ENCODE results near the gene SFT2D2. TPM values are rescaled to one million over a fixed set of nuclear protein-coding genes. Genes with fewer than 3 reads are reported as not detected.
"Not testable (repeated sequence)": the region's sequence is repeated elsewhere in the genome, so short reads cannot be mapped to it uniquely, and the experiment has no call there.

SFT2D2 gene
- total RNA-seq, 1 donor from 2014 or later = 30.5 TPM

DNA sequence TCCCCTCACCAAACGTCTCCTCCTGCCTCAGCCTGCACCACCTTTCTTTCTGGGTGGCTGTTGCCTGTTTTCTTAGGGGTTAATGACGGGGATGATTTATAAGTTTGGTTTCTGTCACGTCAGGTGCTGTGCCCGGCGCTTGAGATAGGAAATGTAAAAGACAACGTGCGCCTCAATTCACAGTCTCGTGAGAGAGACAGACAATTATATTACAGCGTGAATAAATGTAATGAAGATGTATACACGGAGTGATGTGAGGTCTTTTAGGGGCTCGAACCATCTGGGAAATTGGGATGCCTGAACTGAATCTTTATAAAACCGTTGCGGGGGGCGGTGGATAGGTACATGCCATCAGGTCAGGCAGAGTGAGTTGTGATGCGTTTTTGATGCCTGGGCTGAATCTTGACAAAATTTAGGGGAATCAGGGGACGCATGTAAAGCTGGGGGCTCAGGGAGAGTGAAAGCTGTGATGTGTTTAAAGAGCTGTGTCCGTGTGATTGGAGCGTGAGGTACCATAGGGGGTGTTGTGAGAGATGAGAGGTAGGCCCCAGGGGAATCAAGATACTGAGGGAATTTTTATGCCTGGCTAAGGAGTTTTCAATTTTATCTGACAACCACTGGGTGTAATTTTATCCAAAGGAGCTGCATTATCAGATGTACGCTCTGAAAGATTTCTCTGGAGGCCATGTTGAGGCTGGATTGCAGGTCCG, 46.2 kb upstream of the SFT2D2 start:
- H4K20me1 ChIP-seq (ENCODE audit: low read depth) = no peaks in the 10 kb centered on the region
- Mint-ChIP-seq H3K4me3 (no peak overlapping the region), H3K4me1 (no peaks in the 10 kb centered on the region), H3K27ac (no peak overlapping the region), H3K36me3 (no peaks in the 10 kb centered on the region), H3K9me3 (peaks cover 2% of the 10 kb centered on the region), H3K27me3 (ENCODE audit: insufficient read depth, low read depth) (peaks cover 7% of the 10 kb centered on the region)
- H3F3A ChIP-seq (ENCODE audit: low read depth) = peaks cover 18% of the 10 kb centered on the region
- no peaks in the 10 kb centered on the region for H3K27me3 ChIP-seq
- DNase-seq (ENCODE audit: low spot score) = peak; percentile 13
- H3K4me3 ChIP-seq = peak overlapping the region; percentile 67
- H3K36me3 ChIP-seq = no peaks in the 10 kb centered on the region
- H3K9me3 ChIP-seq (ENCODE audit: low read depth) = no peaks in the 10 kb centered on the region
- H3K79me2 ChIP-seq (ENCODE audit: low read depth) = peaks cover 43% of the 10 kb centered on the region
- peak overlapping the region; percentile 87 for H3K27ac ChIP-seq
- peak overlapping the region; percentile 63 for H3K9ac ChIP-seq
- TF ChIP-seq EZH2 (IDR thresholded peaks at IDR 0.05) = no peak
- TF ChIP-seq, protein P1, sequence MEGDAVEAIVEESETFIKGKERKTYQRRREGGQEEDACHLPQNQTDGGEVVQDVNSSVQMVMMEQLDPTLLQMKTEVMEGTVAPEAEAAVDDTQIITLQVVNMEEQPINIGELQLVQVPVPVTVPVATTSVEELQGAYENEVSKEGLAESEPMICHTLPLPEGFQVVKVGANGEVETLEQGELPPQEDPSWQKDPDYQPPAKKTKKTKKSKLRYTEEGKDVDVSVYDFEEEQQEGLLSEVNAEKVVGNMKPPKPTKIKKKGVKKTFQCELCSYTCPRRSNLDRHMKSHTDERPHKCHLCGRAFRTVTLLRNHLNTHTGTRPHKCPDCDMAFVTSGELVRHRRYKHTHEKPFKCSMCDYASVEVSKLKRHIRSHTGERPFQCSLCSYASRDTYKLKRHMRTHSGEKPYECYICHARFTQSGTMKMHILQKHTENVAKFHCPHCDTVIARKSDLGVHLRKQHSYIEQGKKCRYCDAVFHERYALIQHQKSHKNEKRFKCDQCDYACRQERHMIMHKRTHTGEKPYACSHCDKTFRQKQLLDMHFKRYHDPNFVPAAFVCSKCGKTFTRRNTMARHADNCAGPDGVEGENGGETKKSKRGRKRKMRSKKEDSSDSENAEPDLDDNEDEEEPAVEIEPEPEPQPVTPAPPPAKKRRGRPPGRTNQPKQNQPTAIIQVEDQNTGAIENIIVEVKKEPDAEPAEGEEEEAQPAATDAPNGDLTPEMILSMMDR (IDR thresholded peaks at IDR 0.05) = no peak
- TF ChIP-seq EZH2phosphoT487 (IDR thresholded peaks at IDR 0.05) = no peak
- peaks cover 9% of the 10 kb centered on the region for H3K4me1 ChIP-seq
- peak overlapping the region; percentile 92 for H3K4me2 ChIP-seq
- H2AFZ ChIP-seq (replicated peaks) = peak overlapping the region; percentile 94

DNA sequence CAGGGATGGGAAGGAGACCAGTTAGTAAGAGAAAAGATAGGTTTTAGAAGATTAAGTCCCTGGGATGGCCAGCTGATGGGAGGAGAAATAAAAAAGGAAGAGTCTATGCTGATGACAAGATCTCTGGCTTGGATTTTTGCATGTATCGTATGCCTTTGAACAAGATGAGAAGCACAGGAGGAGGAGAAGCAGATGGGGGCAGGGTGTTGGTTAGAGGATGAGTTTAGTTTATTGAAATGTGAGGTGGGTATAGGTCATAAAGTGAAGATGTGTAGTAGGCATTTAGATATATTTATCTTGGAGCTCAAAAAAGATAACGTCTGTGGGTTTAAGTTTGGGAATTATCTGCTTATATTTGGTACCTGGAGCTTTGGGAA, 45.7 kb upstream of the SFT2D2 start:
- Histone ChIP-seq H3K27me3 (no peaks in the 10 kb centered on the region), H3K36me3 (no peaks in the 10 kb centered on the region), H4K20me1 (ENCODE audit: low read depth) (no peaks in the 10 kb centered on the region), H3K79me2 (ENCODE audit: low read depth) (peaks cover 43% of the 10 kb centered on the region), H3K27ac (no peak overlapping the region), H3K9me3 (ENCODE audit: low read depth) (no peaks in the 10 kb centered on the region), H3K4me2 (peak overlapping the region; percentile 92), H3K4me1 (peaks cover 9% of the 10 kb centered on the region), H3F3A (ENCODE audit: low read depth) (peaks cover 18% of the 10 kb centered on the region), H3K9ac (peak overlapping the region; percentile 63), H2AFZ (replicated peaks) (peak overlapping the region; percentile 94), H3K4me3 (peak overlapping the region; percentile 67)
- TF ChIP-seq EZH2 (IDR thresholded peaks at IDR 0.05) = no peak
- DNase-seq (ENCODE audit: low spot score) = no peak
- Mint-ChIP-seq H3K4me3 (no peak overlapping the region), H3K27ac (no peak overlapping the region), H3K27me3 (ENCODE audit: insufficient read depth, low read depth) (peaks cover 3% of the 10 kb centered on the region), H3K9me3 (no peaks in the 10 kb centered on the region), H3K36me3 (no peaks in the 10 kb centered on the region), H3K4me1 (no peaks in the 10 kb centered on the region)

DNA sequence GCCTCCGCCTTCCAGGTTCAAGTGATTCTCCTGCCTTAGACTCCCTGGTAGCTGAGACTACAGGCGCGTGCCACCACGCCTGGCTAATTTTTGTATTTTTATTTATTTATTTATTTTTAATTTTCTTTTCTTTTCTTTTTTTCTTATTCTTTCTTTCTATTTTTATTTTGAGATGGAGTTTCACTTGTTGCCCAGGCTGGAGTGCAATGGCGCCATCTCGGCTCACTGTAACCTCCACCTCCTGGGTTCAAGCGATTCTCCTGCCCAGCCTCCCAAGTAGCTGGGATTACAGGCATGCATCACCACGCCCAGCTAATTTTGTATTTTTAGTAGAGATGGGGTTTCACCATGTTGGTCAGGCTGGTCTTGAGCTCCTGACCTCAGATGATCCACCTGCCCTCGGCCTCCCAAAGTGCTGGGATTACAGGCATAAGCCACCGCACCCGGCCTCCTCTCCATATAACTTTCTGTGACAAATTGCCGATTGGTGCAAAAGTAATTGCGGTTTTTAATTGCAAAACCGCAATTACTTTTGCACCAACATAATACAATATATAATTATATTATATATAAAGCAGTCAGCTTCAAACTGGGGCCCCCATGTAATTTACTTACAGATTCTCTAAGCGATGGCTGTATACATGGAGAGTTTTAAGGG, 44.6 kb upstream of the SFT2D2 start:
- not testable (repeated sequence) for H2AFZ ChIP-seq (replicated peaks); H3K4me3 Mint-ChIP-seq; H3K4me1 Mint-ChIP-seq

DNA sequence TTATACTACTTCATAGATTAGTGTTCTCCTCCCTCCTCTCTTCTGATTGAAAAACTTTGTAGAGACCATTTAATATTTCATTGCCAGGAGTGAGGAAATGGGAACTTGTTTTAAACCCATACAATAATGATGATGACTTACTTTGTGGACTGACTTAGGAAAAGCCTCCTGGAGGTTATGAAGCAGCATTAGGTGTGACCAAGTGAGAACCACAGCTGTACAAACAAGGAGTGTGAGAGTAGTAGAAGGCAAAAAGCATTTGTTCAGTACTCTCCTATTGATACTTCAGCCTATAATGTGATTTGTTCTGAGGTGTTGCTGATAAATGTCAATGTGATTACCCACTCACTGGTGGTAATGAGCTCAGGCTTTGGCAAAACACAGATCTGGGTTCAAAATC, 38.6 kb upstream of the SFT2D2 start:
- no peaks in the 10 kb centered on the region for H3F3A ChIP-seq (ENCODE audit: low read depth)
- no peak overlapping the region for H3K4me2 ChIP-seq
- no peaks in the 10 kb centered on the region for H4K20me1 ChIP-seq (ENCODE audit: low read depth)
- H3K9me3 ChIP-seq (ENCODE audit: low read depth) = no peaks in the 10 kb centered on the region
- peaks cover 12% of the 10 kb centered on the region for H3K79me2 ChIP-seq (ENCODE audit: low read depth)
- TF ChIP-seq EZH2 (IDR thresholded peaks at IDR 0.05) = no peak
- no peak for TF ChIP-seq EZH2phosphoT487 (IDR thresholded peaks at IDR 0.05)
- TF ChIP-seq, protein P1 (IDR thresholded peaks at IDR 0.05) = no peak
- no peak for DNase-seq (ENCODE audit: low spot score)
- no peak overlapping the region for H3K9ac ChIP-seq
- Mint-ChIP-seq H3K9me3 (no peaks in the 10 kb centered on the region), H3K27ac (no peak overlapping the region), H3K4me3 (no peak overlapping the region), H3K36me3 (peaks cover 9% of the 10 kb centered on the region), H3K27me3 (ENCODE audit: insufficient read depth, low read depth) (peaks cover 2% of the 10 kb centered on the region), H3K4me1 (no peaks in the 10 kb centered on the region)
- H3K27ac ChIP-seq = no peak overlapping the region
- H3K4me3 ChIP-seq = no peak overlapping the region
- no peak overlapping the region for H2AFZ ChIP-seq (replicated peaks)
- H3K27me3 ChIP-seq = no peaks in the 10 kb centered on the region
- H3K4me1 ChIP-seq = no peaks in the 10 kb centered on the region
- peaks cover 8% of the 10 kb centered on the region for H3K36me3 ChIP-seq

More for the DNA sequence above, 44.6 kb upstream of the SFT2D2 start:
- not testable (repeated sequence) for H4K20me1 ChIP-seq (ENCODE audit: low read depth); H3K27ac Mint-ChIP-seq; H3K27me3 ChIP-seq; H3K9me3 ChIP-seq (ENCODE audit: low read depth); H3K27me3 Mint-ChIP-seq (ENCODE audit: insufficient read depth, low read depth); H3K4me1 ChIP-seq; H3K27ac ChIP-seq; H3K4me2 ChIP-seq; H3K36me3 Mint-ChIP-seq; H3K9me3 Mint-ChIP-seq; DNase-seq (ENCODE audit: low spot score); H3K36me3 ChIP-seq; H3K9ac ChIP-seq; H3K4me3 ChIP-seq
- Histone ChIP-seq H3F3A (ENCODE audit: low read depth) (peaks cover 18% of the 10 kb centered on the region), H3K79me2 (ENCODE audit: low read depth) (peaks cover 43% of the 10 kb centered on the region)

Data from neural progenitor cell (in vitro differentiated cells).